ENCODE data around the gene KBTBD6.
"Not testable (repeated sequence)": the region's sequence is repeated elsewhere in the genome, so short reads cannot be mapped to it uniquely, and the experiment has no call there.

KBTBD6 gene

GRCh38 chr13:41132512-41133152 lies at the start of gene KBTBD6:
Gene KBTBD6 (minus strand): TSS chr13:41132802. CDS start chr13:41132511, 291 bp downstream.
- Mint-ChIP-seq H3K27ac (peak within 1 kb of the TSS; percentile 91), H3K36me3 (peaks cover 12% of the 10 kb centered on the region), H3K4me1 (peaks cover 59% of the 10 kb centered on the region), H3K4me3 (peak within 1 kb of the TSS; percentile 98), H3K9me3 (no peaks in the 10 kb centered on the region), H3K27me3 (no peaks in the 10 kb centered on the region)

- peaks cover 4% of the 10 kb centered on the region for H3K36me3 Mint-ChIP-seq
- H3K9me3 Mint-ChIP-seq = no peaks in the 10 kb centered on the region
- no peak overlapping the region for H3K27ac Mint-ChIP-seq
- no peaks in the 10 kb centered on the region for H3K27me3 Mint-ChIP-seq
- peaks cover 13% of the 10 kb centered on the region for H3K4me1 Mint-ChIP-seq
- no peak overlapping the region for H3K4me3 Mint-ChIP-seq
Measured at GRCh38 chr13:41182231-41182630, 49.6 kb upstream of the KBTBD6 start.

GRCh38 chr13:41179593-41180250 lies 47.1 kb upstream of the KBTBD6 start:
- Mint-ChIP-seq H3K27me3 (no peaks in the 10 kb centered on the region), H3K9me3 (peaks cover 5% of the 10 kb centered on the region), H3K4me1 (peaks cover 13% of the 10 kb centered on the region), H3K27ac (peak overlapping the region; percentile 78), H3K4me3 (no peak overlapping the region), H3K36me3 (peaks cover 10% of the 10 kb centered on the region)

- Mint-ChIP-seq H3K4me1 (peaks cover 13% of the 10 kb centered on the region), H3K27me3 (no peaks in the 10 kb centered on the region), H3K4me3 (no peak overlapping the region), H3K27ac (no peak overlapping the region), H3K36me3 (peaks cover 15% of the 10 kb centered on the region), H3K9me3 (peaks cover 5% of the 10 kb centered on the region)
Measured at GRCh38 chr13:41178040-41178439, 45.4 kb upstream of the KBTBD6 start.

GRCh38 chr13:41177616-41178015 lies 45.0 kb upstream of the KBTBD6 start:
- no peak overlapping the region for H3K4me3 Mint-ChIP-seq
- H3K36me3 Mint-ChIP-seq = peaks cover 15% of the 10 kb centered on the region
- peaks cover 13% of the 10 kb centered on the region for H3K4me1 Mint-ChIP-seq
- no peak overlapping the region for H3K27ac Mint-ChIP-seq
- peaks cover 5% of the 10 kb centered on the region for H3K9me3 Mint-ChIP-seq
- H3K27me3 Mint-ChIP-seq = no peaks in the 10 kb centered on the region

- H3K9me3 Mint-ChIP-seq, H3K4me3 Mint-ChIP-seq, H3K27ac Mint-ChIP-seq, H3K27me3 Mint-ChIP-seq: not testable (repeated sequence)
- peaks cover 13% of the 10 kb centered on the region for H3K4me1 Mint-ChIP-seq
- peaks cover 15% of the 10 kb centered on the region for H3K36me3 Mint-ChIP-seq
Measured at GRCh38 chr13:41175576-41175975, 43.0 kb upstream of the KBTBD6 start.

GRCh38 chr13:41162151-41162550 lies 29.5 kb upstream of the KBTBD6 start:
- Mint-ChIP-seq H3K4me1 (no peaks in the 10 kb centered on the region), H3K27ac (no peak overlapping the region), H3K27me3 (no peaks in the 10 kb centered on the region), H3K4me3 (no peak overlapping the region), H3K36me3 (peaks cover 7% of the 10 kb centered on the region), H3K9me3 (no peaks in the 10 kb centered on the region)

GRCh38 chr13:41159174-41159573 lies 26.6 kb upstream of the KBTBD6 start:
- H3K4me1 Mint-ChIP-seq = no peaks in the 10 kb centered on the region
- H3K9me3 Mint-ChIP-seq = no peaks in the 10 kb centered on the region
- no peaks in the 10 kb centered on the region for H3K27me3 Mint-ChIP-seq
- peaks cover 7% of the 10 kb centered on the region for H3K36me3 Mint-ChIP-seq
- H3K27ac Mint-ChIP-seq = no peak overlapping the region
- H3K4me3 Mint-ChIP-seq = no peak overlapping the region

- no peaks in the 10 kb centered on the region for H3K27me3 Mint-ChIP-seq
- no peaks in the 10 kb centered on the region for H3K4me1 Mint-ChIP-seq
- no peak overlapping the region for H3K27ac Mint-ChIP-seq
- peaks cover 5% of the 10 kb centered on the region for H3K9me3 Mint-ChIP-seq
- H3K4me3 Mint-ChIP-seq = no peak overlapping the region
- peaks cover 15% of the 10 kb centered on the region for H3K36me3 Mint-ChIP-seq
Measured at GRCh38 chr13:41157048-41157717, 24.6 kb upstream of the KBTBD6 start.

- Mint-ChIP-seq H3K27me3 (no peaks in the 10 kb centered on the region), H3K4me3 (no peak overlapping the region), H3K9me3 (peaks cover 9% of the 10 kb centered on the region), H3K36me3 (peaks cover 17% of the 10 kb centered on the region), H3K4me1 (no peaks in the 10 kb centered on the region), H3K27ac (no peak overlapping the region)
Measured at GRCh38 chr13:41156620-41157019, 24.0 kb upstream of the KBTBD6 start.

- Mint-ChIP-seq H3K4me1 (no peaks in the 10 kb centered on the region), H3K27me3 (no peaks in the 10 kb centered on the region), H3K36me3 (peaks cover 42% of the 10 kb centered on the region), H3K9me3 (peaks cover 30% of the 10 kb centered on the region), H3K4me3 (no peak overlapping the region), H3K27ac (no peak overlapping the region)
Measured at GRCh38 chr13:41154042-41154441, 21.4 kb upstream of the KBTBD6 start.

- Mint-ChIP-seq H3K27ac (no peak overlapping the region), H3K4me1 (no peaks in the 10 kb centered on the region), H3K27me3 (no peaks in the 10 kb centered on the region), H3K36me3 (peaks cover 56% of the 10 kb centered on the region), H3K4me3 (no peak overlapping the region), H3K9me3 (peaks cover 36% of the 10 kb centered on the region)
Measured at GRCh38 chr13:41152005-41152404, 19.4 kb upstream of the KBTBD6 start.

- H3K9me3 Mint-ChIP-seq = peaks cover 36% of the 10 kb centered on the region
- H3K36me3 Mint-ChIP-seq = peaks cover 63% of the 10 kb centered on the region
- H3K27me3 Mint-ChIP-seq = no peaks in the 10 kb centered on the region
- no peak overlapping the region for H3K27ac Mint-ChIP-seq
- H3K4me3 Mint-ChIP-seq = no peak overlapping the region
- H3K4me1 Mint-ChIP-seq = no peaks in the 10 kb centered on the region
Measured at GRCh38 chr13:41150058-41150457, 17.5 kb upstream of the KBTBD6 start.

- H3K27me3 Mint-ChIP-seq = no peaks in the 10 kb centered on the region
- peaks cover 62% of the 10 kb centered on the region for H3K36me3 Mint-ChIP-seq
- H3K4me3 Mint-ChIP-seq = no peak overlapping the region
- H3K4me1 Mint-ChIP-seq = no peaks in the 10 kb centered on the region
- H3K27ac Mint-ChIP-seq = no peak overlapping the region
- peaks cover 36% of the 10 kb centered on the region for H3K9me3 Mint-ChIP-seq
Measured at GRCh38 chr13:41148419-41149283, 16.0 kb upstream of the KBTBD6 start.

GRCh38 chr13:41145136-41145908 lies 12.7 kb upstream of the KBTBD6 start:
- Mint-ChIP-seq H3K9me3 (peaks cover 14% of the 10 kb centered on the region), H3K4me3 (no peak overlapping the region), H3K27me3 (no peaks in the 10 kb centered on the region), H3K4me1 (no peaks in the 10 kb centered on the region), H3K27ac (no peak overlapping the region), H3K36me3 (peaks cover 37% of the 10 kb centered on the region)
